Transverse colon (tissue), 4 donors: ENCODE results near the gene CCDC32.

ENCODE experiments used
- POLR2AphosphoS5 ChIP-seq, 3 donors: sonication (generic); formaldehyde crosslinking; IDR thresholded peaks; one replicate each; pipeline ENCODE4 v1.6.1; 2016; ENCODE audit warnings: antibody characterized with exemption in 3 of 3
- TF ChIP-seq, protein P1 (sequence below), 5 experiments: fragments of 200-600 bp in 3 of 5; fragments of 450-650 bp in 2 of 5; sonication (generic) in 3 of 5; IDR thresholded peaks; 1 replicate in 2 of 5; 2 replicates in 3 of 5; pipeline ENCODE4 v1.5.1; 2016 to 2017; ENCODE audit warnings: antibody characterized with exemption in 5 of 5, inconsistent platforms in 3 of 5, mild to moderate bottlenecking in 2 of 5, moderate library complexity in 1 of 5

GRCh38 chr15:40511093-40511471 is 53.8 kb downstream of the CCDC32 start:
- TF ChIP-seq, protein P1, sequence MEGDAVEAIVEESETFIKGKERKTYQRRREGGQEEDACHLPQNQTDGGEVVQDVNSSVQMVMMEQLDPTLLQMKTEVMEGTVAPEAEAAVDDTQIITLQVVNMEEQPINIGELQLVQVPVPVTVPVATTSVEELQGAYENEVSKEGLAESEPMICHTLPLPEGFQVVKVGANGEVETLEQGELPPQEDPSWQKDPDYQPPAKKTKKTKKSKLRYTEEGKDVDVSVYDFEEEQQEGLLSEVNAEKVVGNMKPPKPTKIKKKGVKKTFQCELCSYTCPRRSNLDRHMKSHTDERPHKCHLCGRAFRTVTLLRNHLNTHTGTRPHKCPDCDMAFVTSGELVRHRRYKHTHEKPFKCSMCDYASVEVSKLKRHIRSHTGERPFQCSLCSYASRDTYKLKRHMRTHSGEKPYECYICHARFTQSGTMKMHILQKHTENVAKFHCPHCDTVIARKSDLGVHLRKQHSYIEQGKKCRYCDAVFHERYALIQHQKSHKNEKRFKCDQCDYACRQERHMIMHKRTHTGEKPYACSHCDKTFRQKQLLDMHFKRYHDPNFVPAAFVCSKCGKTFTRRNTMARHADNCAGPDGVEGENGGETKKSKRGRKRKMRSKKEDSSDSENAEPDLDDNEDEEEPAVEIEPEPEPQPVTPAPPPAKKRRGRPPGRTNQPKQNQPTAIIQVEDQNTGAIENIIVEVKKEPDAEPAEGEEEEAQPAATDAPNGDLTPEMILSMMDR (IDR thresholded peaks at IDR 0.05), result no peak
- no peak for TF ChIP-seq POLR2AphosphoS5 (IDR thresholded peaks at IDR 0.05)
